ENCODE results near the gene TVP23C.
A peak's percentile ranks its signal among the peaks of the same experiment; 100 is the strongest.

The TVP23C gene

GRCh38 chr17:15469260-15469659 is 94.0 kb downstream of the TVP23C start:
- ChIA-PET CTCF (no interaction called here), POLR2A (ENCODE audit: low non-redundant PET) (no interaction called here)
- DNase-seq (ENCODE audit: low spot score): no peak
- no peak overlapping the region for H3K27ac ChIP-seq
- no peak for TF ChIP-seq CTCF (conservative IDR thresholded peaks at IDR 0.05; ENCODE audit: low read depth)

- CTCF ChIA-PET: no interaction called here
- no peak for TF ChIP-seq CTCF (conservative IDR thresholded peaks at IDR 0.05; ENCODE audit: low read depth)
- no peak for DNase-seq (ENCODE audit: low spot score)
- POLR2A ChIA-PET (ENCODE audit: low non-redundant PET): no interaction called here
- H3K27ac ChIP-seq: no peak overlapping the region
Observed at GRCh38 chr17:15468126-15468525, 95.2 kb downstream of the TVP23C start.

GRCh38 chr17:15467592-15467991 is 95.7 kb downstream of the TVP23C start, which contains the start of gene CDRT4:
TSS of gene CDRT4 (minus strand) at chr17:15467621. CDS start at chr17:15440238, 27,383 bp downstream.
- no peak for TF ChIP-seq CTCF (conservative IDR thresholded peaks at IDR 0.05; ENCODE audit: low read depth)
- POLR2A ChIA-PET (ENCODE audit: low non-redundant PET): no interaction called here

GRCh38 chr17:15466131-15466530 is 97.2 kb downstream of the TVP23C start:
- no peak for TF ChIP-seq CTCF (conservative IDR thresholded peaks at IDR 0.05; ENCODE audit: low read depth)
- DNase-seq (ENCODE audit: low spot score): no peak
- CTCF ChIA-PET: interaction anchor here (0.6 kb wide), 2 partner anchors 85 to 219 kb away, joined by 3 to 4 read pairs; no protein-coding TSS in a partner anchor
- H3K27ac ChIP-seq: no peak overlapping the region
- POLR2A ChIA-PET (ENCODE audit: low non-redundant PET): no interaction called here

More at GRCh38 chr17:15467592-15467991, 95.7 kb downstream of the TVP23C start, which contains the start of gene CDRT4:
- CTCF ChIA-PET: no interaction called here
- DNase-seq (ENCODE audit: low spot score): no peak
- no peak within 1 kb of the TSS for H3K27ac ChIP-seq

GRCh38 chr17:15465045-15465701 is 98.1 kb downstream of the TVP23C start:
- ChIA-PET CTCF (no interaction called here), POLR2A (ENCODE audit: low non-redundant PET) (no interaction called here)
- H3K27ac ChIP-seq: no peak overlapping the region
- no peak for TF ChIP-seq CTCF (conservative IDR thresholded peaks at IDR 0.05; ENCODE audit: low read depth)
- DNase-seq (ENCODE audit: low spot score): no peak

GRCh38 chr17:15464231-15464985 is 98.9 kb downstream of the TVP23C start:
- CTCF ChIA-PET: no interaction called here
- no peak for DNase-seq (ENCODE audit: low spot score)
- POLR2A ChIA-PET (ENCODE audit: low non-redundant PET): interaction anchor here (0.7 kb wide), 1 partner anchor 816 kb away, joined by 3 read pairs; no protein-coding TSS in a partner anchor
- TF ChIP-seq CTCF (conservative IDR thresholded peaks at IDR 0.05; ENCODE audit: low read depth): no peak
- H3K27ac ChIP-seq: peak overlapping the region; percentile 81

All from RWPE1 (cell line).